HCT116 (cell line): ENCODE measurements around the gene TEK. TPM values are rescaled to one million over a fixed set of nuclear protein-coding genes. Genes with fewer than 3 reads are reported as not detected.

ENCODE experiments used
- ATAC-seq: fragments of 200-7000 bp; cut with Tn5 transposase; 2 replicates; pipeline ENCODE4 v1.9.1; 2020; ENCODE audit warnings: mild to moderate bottlenecking, moderate library complexity
- BruUV-seq: library from RNA; stranded (reverse); fragments of 400-500 nt; replicated peaks from 2 replicates; lab custom pipeline; 2021; lab: Mats Ljungman, UMichigan
- CTCF ChIA-PET: fragments of 300-600 bp; sonication (Branson Sonifier 250); formaldehyde crosslinking; loops from one replicate; lab custom pipeline; 2021; ENCODE audit warnings: antibody characterized with exemption; lab: Charles Lee
- POLR2A ChIA-PET: fragments of 300-600, 350-600 bp; sonication (Branson Sonifier 250); formaldehyde crosslinking; loops from one replicate; lab custom pipeline; 2021; ENCODE audit warnings: antibody characterized with exemption; lab: Charles Lee
- RAD21 ChIA-PET, 2 experiments: fragments of 300-600 bp; sonication (Branson Sonifier 250); formaldehyde crosslinking; loops; one replicate each; lab custom pipeline; 2023; ENCODE audit warnings: low total read pairs in 2 of 2; ENCODE audit not compliant: uncharacterized antibody in 2 of 2, unreplicated experiment in 2 of 2, low non-redundant PET in 1 of 2; lab: Charles Lee
- DNase-seq: peaks from one replicate; pipeline ENCODE4 v3.0.0-alpha.2; 2010; ENCODE audit warnings: low read depth, low spot score
- H2AFZ ChIP-seq: fragments of 200-600 bp; shearing (Covaris generic), sonication (generic); 2 replicates; pipeline ENCODE4 v1.6.1; 2017; ENCODE audit warnings: low read depth, mixed run types, mixed read lengths, antibody characterized with exemption, low read length; ENCODE audit not compliant: poor library complexity, severe bottlenecking
- H3K27ac ChIP-seq: 2 replicates; pipeline ENCODE4 v1.5.1; 2012; ENCODE audit warnings: low read depth, low read length
- H3K27me3 ChIP-seq: fragments of 200-600 bp; sonication (generic); 2 replicates; pipeline ENCODE4 v1.6.1; 2016; ENCODE audit warnings: mixed run types, low read length, mixed read lengths; ENCODE audit not compliant: insufficient read depth
- H3K36me3 ChIP-seq, 2 experiments: fragments of 200-500 bp in 1 of 2; fragments of 200-600 bp in 1 of 2; sonication (Bioruptor generic) in 1 of 2; sonication (generic) in 1 of 2; 2 replicates each; pipeline versions ENCODE4 v1.5.1 to v1.6.1; 2014 to 2016; ENCODE audit warnings: low read length in 2 of 2, inconsistent platforms in 1 of 2, mixed read lengths in 1 of 2, mixed run types in 1 of 2; ENCODE audit not compliant: insufficient read depth in 2 of 2, control insufficient read depth in 1 of 2
- H3K4me1 ChIP-seq, 2 experiments: fragments of 200-600 bp in 1 of 2; sonication (generic) in 1 of 2; 2 replicates each; pipeline versions ENCODE4 v1.5.1 to v1.6.1; 2012 to 2017; ENCODE audit warnings: low read length in 2 of 2, inconsistent platforms in 1 of 2, mild to moderate bottlenecking in 1 of 2, mixed read lengths in 1 of 2, mixed run types in 1 of 2, moderate library complexity in 1 of 2; ENCODE audit not compliant: insufficient read depth in 2 of 2, control insufficient read depth in 1 of 2
- H3K4me2 ChIP-seq: fragments of 200-600 bp; sonication (generic); 2 replicates; pipeline ENCODE4 v1.6.1; 2017; ENCODE audit warnings: mixed run types, low read length, mixed read lengths
- H3K4me3 ChIP-seq, 2 experiments: fragments of 200-600 bp in 1 of 2; sonication (generic) in 1 of 2; replicated peaks in 1 of 2; 2 replicates each; pipeline ENCODE4 v1.5.1; 2011 to 2016; ENCODE audit warnings: low read length in 2 of 2, control low read depth in 1 of 2, low read depth in 1 of 2, mild to moderate bottlenecking in 1 of 2, mixed read lengths in 1 of 2, mixed run types in 1 of 2
- H3K79me2 ChIP-seq: fragments of 200-600 bp; sonication (generic); 2 replicates; pipeline ENCODE4 v1.6.1; 2017; ENCODE audit warnings: mild to moderate bottlenecking, mixed run types, low read length, moderate library complexity, mixed read lengths; ENCODE audit not compliant: insufficient read depth
- H3K9ac ChIP-seq: fragments of 200-600 bp; sonication (generic); 2 replicates; pipeline ENCODE4 v1.6.1; 2016; ENCODE audit warnings: low read length, mixed read lengths
- H3K9me2 ChIP-seq: fragments of 200-600 bp; sonication (generic), shearing (Covaris generic); 2 replicates; pipeline ENCODE4 v1.6.1; 2017; ENCODE audit warnings: mixed run types, mild to moderate bottlenecking, moderate library complexity; ENCODE audit not compliant: insufficient read depth
- H3K9me3 ChIP-seq, 2 experiments: fragments of 200-500 bp in 1 of 2; fragments of 200-600 bp in 1 of 2; sonication (Bioruptor generic) in 1 of 2; sonication (generic) in 1 of 2; 2 replicates each; pipeline ENCODE4 v1.6.1; 2014 to 2017; ENCODE audit warnings: low read length in 2 of 2, mixed read lengths in 2 of 2, inconsistent platforms in 1 of 2, low read depth in 1 of 2, mild to moderate bottlenecking in 1 of 2, mixed run types in 1 of 2, moderate library complexity in 1 of 2; ENCODE audit not compliant: control insufficient read depth in 1 of 2, insufficient read depth in 1 of 2
- H4K20me1 ChIP-seq: fragments of 200-600 bp; sonication (generic), shearing (Covaris generic); 2 replicates; pipeline ENCODE4 v1.6.1; 2017; ENCODE audit warnings: mixed run types, mild to moderate bottlenecking, moderate library complexity; ENCODE audit not compliant: insufficient read depth
- CEBPB ChIP-seq: IDR thresholded peaks from 2 replicates; pipeline ENCODE4 v1.6.1; 2012; ENCODE audit warnings: low read depth
- EGR1 ChIP-seq: IDR thresholded peaks from 2 replicates; pipeline ENCODE4 v1.6.1; 2012; ENCODE audit warnings: low read depth
- ELF1 ChIP-seq: IDR thresholded peaks from 2 replicates; pipeline ENCODE4 v1.6.1; 2012; ENCODE audit warnings: low read depth, borderline replicate concordance
- EZH2 ChIP-seq: fragments of 200-600 bp; sonication (generic); IDR thresholded peaks from 2 replicates; pipeline ENCODE4 v1.6.1; 2017; ENCODE audit warnings: antibody characterized with exemption, mixed run types
- EZH2phosphoT487 ChIP-seq: fragments of 200-600 bp; IDR thresholded peaks from 2 replicates; pipeline ENCODE4 v1.6.1; 2018; ENCODE audit warnings: antibody characterized with exemption, borderline replicate concordance
- FOSL1 ChIP-seq: IDR thresholded peaks from 2 replicates; pipeline ENCODE4 v1.6.1; 2012; ENCODE audit warnings: low read depth
- JUND ChIP-seq: IDR thresholded peaks from 2 replicates; pipeline ENCODE4 v1.6.1; 2012
- POLR2AphosphoS5 ChIP-seq: IDR thresholded peaks from 2 replicates; pipeline ENCODE4 v1.6.1; 2011; ENCODE audit warnings: mild to moderate bottlenecking, low read depth, low read length, moderate library complexity
- RAD21 ChIP-seq: IDR thresholded peaks from 2 replicates; pipeline ENCODE4 v1.6.1; 2012; ENCODE audit warnings: low read depth, mild to moderate bottlenecking
- SIN3A ChIP-seq: IDR thresholded peaks from 2 replicates; pipeline ENCODE4 v1.6.1; 2012; ENCODE audit warnings: low read depth
- SP1 ChIP-seq: IDR thresholded peaks from 2 replicates; pipeline ENCODE4 v1.6.1; 2012; ENCODE audit warnings: low read depth
- YY1 ChIP-seq: IDR thresholded peaks from 2 replicates; pipeline ENCODE4 v1.6.1; 2011; ENCODE audit warnings: low read length, low read depth, moderate library complexity, mild to moderate bottlenecking; ENCODE audit not compliant: insufficient replicate concordance; ENCODE audit errors: extremely low read depth
- ZFX ChIP-seq: fragments of 450-650 bp; IDR thresholded peaks from 2 replicates; pipeline ENCODE4 v1.6.1; 2017
- ZNF274 ChIP-seq: fragments of 200-500 bp; sonication (Bioruptor generic); IDR thresholded peaks from 2 replicates; pipeline ENCODE4 v1.6.1; 2014; ENCODE audit warnings: mild to moderate bottlenecking, low read depth, low read length, inconsistent platforms
- intact Hi-C: fragments of 100-400 bp; cut with micrococcal nuclease; formaldehyde crosslinking; loops from 2 replicates; pipeline ENCODE4 v1.10.0; 2022
- total RNA-seq: library from RNA; stranded (reverse); gene quantifications from one replicate; pipeline ENCODE4 v1.2.1, GENCODE V29; 2021; ENCODE audit not compliant: unreplicated experiment
- TF ChIP-seq, protein P1 (sequence below): IDR thresholded peaks from 2 replicates; pipeline ENCODE4 v1.6.1; 2011; ENCODE audit warnings: mild to moderate bottlenecking, low read length, moderate library complexity; ENCODE audit not compliant: insufficient replicate concordance; ENCODE audit errors: extremely low read depth
- TF ChIP-seq, protein P2 (sequence below), 3 experiments: fragments of 200-600 bp in 1 of 3; sonication (generic) in 1 of 3; IDR thresholded peaks in 2 of 3; conservative IDR thresholded peaks in 1 of 3; 2 replicates each; pipeline ENCODE4 v1.5.1; 2012 to 2017; ENCODE audit warnings: low read depth in 2 of 3, low read length in 2 of 3, antibody characterized with exemption in 1 of 3, borderline replicate concordance in 1 of 3, control low read depth in 1 of 3, mild to moderate bottlenecking in 1 of 3, mixed read lengths in 1 of 3, mixed run types in 1 of 3, moderate library complexity in 1 of 3; ENCODE audit not compliant: insufficient read depth in 1 of 3
- TF ChIP-seq, protein P3 (sequence below): IDR thresholded peaks from 2 replicates; pipeline ENCODE4 v1.6.1; 2012

TEK gene
- total RNA-seq, 1 experiment from 2014 or later, result 0.15 TPM

DNA sequence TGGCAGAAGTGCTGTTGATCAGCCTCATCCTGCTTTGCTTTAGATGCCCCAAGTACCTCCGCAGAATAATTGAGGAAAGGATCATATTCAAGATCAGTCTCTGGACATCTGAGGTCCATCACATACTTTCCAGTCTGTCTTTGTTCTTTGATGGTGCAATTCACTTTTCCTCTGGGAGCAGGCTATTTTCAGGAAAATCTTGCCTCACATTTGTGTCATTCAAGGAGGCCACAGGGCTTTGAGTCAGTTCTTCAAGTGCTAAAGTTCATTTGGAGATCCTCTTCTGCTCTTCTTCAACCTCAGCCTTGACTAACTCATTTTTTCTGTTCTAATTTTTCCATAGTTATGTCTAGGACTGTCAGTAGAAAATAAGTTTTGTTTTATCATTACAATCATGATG, 169.3 kb downstream of the TEK start:
- H4K20me1 ChIP-seq, result no peaks in the 10 kb centered on the region
- H3K79me2 ChIP-seq, result no peaks in the 10 kb centered on the region
- no peaks in the 10 kb centered on the region for H3K36me3 ChIP-seq
- H3K9ac ChIP-seq, result no peak overlapping the region
- H3K27me3 ChIP-seq, result 0 out of 2 replicates have a peak, but pooled peaks cover 5% of the 10 kb centered on the region
- ATAC-seq, result no peak
- no peak overlapping the region for H3K27ac ChIP-seq
- RAD21 ChIA-PET, result no interaction called here
- POLR2A ChIA-PET, result no interaction called here
- BruUV-seq, result no TSS peak
- no peak overlapping the region for H2AFZ ChIP-seq
- no peaks in the 10 kb centered on the region for H3K9me2 ChIP-seq
- DNase-seq, result no peak
- H3K4me2 ChIP-seq, result no peak overlapping the region
- CTCF ChIA-PET, result no interaction called here
- H3K4me1 ChIP-seq, result no peaks in the 10 kb centered on the region; a peak in 1 of 4 replicates
- H3K4me3 ChIP-seq, result no peak overlapping the region
- no peaks in the 10 kb centered on the region for H3K9me3 ChIP-seq
- TF ChIP-seq EZH2 (no peak), CEBPB (no peak)
- TF ChIP-seq, all 23 proteins: peak for 0
- intact Hi-C loops, result no loop called here

DNA sequence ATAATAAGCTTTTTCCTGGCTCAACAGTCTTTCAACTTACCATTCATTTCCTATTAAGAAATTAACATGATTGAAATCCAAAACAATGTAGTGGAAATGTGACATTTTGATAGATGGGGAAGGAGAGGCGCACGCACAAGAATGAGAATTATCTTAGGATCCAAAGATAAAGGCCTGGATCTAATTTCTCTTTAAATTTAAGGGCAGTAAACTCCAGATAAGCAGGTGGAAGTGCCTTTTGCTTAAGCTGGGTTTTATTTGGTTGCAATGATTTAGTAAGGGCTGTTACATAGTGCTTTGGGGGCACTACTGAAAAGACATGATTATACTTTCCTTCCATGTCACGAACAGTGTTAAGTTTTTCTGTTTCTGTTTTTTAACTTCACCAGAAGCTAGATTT, 170.6 kb downstream of the TEK start:
- DNase-seq (no peak), ATAC-seq (no peak)
- intact Hi-C loops, result no loop called here
- Histone ChIP-seq H3K27me3 (0 out of 2 replicates have a peak, but pooled peaks cover 5% of the 10 kb centered on the region), H2AFZ (no peak overlapping the region), H3K9me2 (no peaks in the 10 kb centered on the region), H3K79me2 (no peaks in the 10 kb centered on the region), H3K4me2 (no peak overlapping the region), H3K4me3 (no peak overlapping the region), H3K4me1 (no peaks in the 10 kb centered on the region; a peak in 1 of 4 replicates), H3K36me3 (no peaks in the 10 kb centered on the region), H3K9me3 (no peaks in the 10 kb centered on the region), H3K9ac (no peak overlapping the region), H4K20me1 (no peaks in the 10 kb centered on the region), H3K27ac (no peak overlapping the region)
- TF ChIP-seq POLR2AphosphoS5 (no peak), SP1 (no peak), YY1 (no peak), ZFX (no peak), ELF1 (no peak), EZH2 (no peak), JUND (no peak), FOSL1 (no peak), CEBPB (no peak), ZNF274 (no peak), EGR1 (no peak), EZH2phosphoT487 (no peak), SIN3A (no peak), RAD21 (no peak)
- TF ChIP-seq, protein P1, sequence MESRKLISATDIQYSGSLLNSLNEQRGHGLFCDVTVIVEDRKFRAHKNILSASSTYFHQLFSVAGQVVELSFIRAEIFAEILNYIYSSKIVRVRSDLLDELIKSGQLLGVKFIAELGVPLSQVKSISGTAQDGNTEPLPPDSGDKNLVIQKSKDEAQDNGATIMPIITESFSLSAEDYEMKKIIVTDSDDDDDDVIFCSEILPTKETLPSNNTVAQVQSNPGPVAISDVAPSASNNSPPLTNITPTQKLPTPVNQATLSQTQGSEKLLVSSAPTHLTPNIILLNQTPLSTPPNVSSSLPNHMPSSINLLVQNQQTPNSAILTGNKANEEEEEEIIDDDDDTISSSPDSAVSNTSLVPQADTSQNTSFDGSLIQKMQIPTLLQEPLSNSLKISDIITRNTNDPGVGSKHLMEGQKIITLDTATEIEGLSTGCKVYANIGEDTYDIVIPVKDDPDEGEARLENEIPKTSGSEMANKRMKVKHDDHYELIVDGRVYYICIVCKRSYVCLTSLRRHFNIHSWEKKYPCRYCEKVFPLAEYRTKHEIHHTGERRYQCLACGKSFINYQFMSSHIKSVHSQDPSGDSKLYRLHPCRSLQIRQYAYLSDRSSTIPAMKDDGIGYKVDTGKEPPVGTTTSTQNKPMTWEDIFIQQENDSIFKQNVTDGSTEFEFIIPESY, result no peak
- TF ChIP-seq, protein P2, sequence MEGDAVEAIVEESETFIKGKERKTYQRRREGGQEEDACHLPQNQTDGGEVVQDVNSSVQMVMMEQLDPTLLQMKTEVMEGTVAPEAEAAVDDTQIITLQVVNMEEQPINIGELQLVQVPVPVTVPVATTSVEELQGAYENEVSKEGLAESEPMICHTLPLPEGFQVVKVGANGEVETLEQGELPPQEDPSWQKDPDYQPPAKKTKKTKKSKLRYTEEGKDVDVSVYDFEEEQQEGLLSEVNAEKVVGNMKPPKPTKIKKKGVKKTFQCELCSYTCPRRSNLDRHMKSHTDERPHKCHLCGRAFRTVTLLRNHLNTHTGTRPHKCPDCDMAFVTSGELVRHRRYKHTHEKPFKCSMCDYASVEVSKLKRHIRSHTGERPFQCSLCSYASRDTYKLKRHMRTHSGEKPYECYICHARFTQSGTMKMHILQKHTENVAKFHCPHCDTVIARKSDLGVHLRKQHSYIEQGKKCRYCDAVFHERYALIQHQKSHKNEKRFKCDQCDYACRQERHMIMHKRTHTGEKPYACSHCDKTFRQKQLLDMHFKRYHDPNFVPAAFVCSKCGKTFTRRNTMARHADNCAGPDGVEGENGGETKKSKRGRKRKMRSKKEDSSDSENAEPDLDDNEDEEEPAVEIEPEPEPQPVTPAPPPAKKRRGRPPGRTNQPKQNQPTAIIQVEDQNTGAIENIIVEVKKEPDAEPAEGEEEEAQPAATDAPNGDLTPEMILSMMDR (IDR thresholded peaks at IDR 0.05 in 2 of 3, conservative IDR thresholded peaks at IDR 0.05 in 1 of 3; ENCODE audit: borderline replicate concordance in 1 of 3, insufficient read depth in 1 of 3, low read depth in 2 of 3, low read length in 2 of 3), result no peak
- TF ChIP-seq, protein P3, sequence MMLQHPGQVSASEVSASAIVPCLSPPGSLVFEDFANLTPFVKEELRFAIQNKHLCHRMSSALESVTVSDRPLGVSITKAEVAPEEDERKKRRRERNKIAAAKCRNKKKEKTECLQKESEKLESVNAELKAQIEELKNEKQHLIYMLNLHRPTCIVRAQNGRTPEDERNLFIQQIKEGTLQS, result no peak
- CTCF ChIA-PET, result no interaction called here
- RAD21 ChIA-PET, result no interaction called here
- BruUV-seq, result no TSS peak
- POLR2A ChIA-PET, result no interaction called here
